GM15510 (cell line): ENCODE results near the gene RECK.
A peak's percentile ranks its signal among the peaks of the same experiment; 100 is the strongest.

Source experiments
- POLR2A ChIP-seq: IDR thresholded peaks from 3 replicates; pipeline ENCODE4 v1.6.1; 2011; ENCODE audit warnings: borderline replicate concordance; ENCODE audit not compliant: insufficient read length; ENCODE audit errors: extremely low read depth

RECK gene, protein sequence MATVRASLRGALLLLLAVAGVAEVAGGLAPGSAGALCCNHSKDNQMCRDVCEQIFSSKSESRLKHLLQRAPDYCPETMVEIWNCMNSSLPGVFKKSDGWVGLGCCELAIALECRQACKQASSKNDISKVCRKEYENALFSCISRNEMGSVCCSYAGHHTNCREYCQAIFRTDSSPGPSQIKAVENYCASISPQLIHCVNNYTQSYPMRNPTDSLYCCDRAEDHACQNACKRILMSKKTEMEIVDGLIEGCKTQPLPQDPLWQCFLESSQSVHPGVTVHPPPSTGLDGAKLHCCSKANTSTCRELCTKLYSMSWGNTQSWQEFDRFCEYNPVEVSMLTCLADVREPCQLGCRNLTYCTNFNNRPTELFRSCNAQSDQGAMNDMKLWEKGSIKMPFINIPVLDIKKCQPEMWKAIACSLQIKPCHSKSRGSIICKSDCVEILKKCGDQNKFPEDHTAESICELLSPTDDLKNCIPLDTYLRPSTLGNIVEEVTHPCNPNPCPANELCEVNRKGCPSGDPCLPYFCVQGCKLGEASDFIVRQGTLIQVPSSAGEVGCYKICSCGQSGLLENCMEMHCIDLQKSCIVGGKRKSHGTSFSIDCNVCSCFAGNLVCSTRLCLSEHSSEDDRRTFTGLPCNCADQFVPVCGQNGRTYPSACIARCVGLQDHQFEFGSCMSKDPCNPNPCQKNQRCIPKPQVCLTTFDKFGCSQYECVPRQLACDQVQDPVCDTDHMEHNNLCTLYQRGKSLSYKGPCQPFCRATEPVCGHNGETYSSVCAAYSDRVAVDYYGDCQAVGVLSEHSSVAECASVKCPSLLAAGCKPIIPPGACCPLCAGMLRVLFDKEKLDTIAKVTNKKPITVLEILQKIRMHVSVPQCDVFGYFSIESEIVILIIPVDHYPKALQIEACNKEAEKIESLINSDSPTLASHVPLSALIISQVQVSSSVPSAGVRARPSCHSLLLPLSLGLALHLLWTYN

DNA sequence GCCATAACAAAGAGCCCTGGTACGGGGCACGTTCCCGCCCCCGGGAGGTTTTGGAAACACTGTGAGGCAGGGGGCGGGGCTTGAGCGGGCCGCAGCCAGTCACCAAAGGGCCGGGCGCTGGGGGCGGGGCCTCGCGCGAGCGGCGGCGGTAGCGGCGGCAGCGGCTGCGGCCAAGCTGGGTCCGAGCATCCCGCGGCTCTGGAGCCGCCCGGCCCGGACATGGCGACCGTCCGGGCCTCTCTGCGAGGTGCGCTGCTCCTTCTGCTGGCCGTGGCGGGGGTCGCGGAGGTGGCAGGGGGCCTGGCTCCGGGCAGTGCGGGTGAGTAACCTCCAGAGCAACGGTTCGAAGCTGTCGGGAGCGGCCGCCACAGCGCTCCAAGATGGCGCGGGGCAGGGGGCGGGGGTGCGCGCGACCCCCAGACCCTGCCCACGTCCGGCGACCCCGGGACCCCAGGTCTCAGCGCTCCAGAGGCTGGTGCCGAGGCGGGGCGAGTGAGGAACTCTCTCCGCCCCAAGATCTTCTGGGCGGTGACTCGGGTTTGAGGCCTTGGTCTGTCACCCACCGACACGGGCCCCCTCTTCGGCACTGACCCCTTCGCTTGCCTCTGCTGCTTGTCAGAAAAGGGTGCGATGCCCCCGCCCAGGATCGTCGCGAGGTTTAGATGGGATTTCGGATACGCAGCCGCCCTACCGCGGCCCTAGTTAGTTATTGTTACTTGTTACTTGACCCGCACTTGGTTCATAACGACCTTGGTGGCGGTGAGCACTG is at the start of gene RECK:
RECK (plus strand) TSS at position 134 of the 769 bp plus-strand sequence; CDS start at position 220, 86 bp downstream.
- peak; percentile 68 for TF ChIP-seq POLR2A

- TF ChIP-seq POLR2A = no peak
Observed at GRCh38 chr9:35990155-35990554, 46.6 kb upstream of the RECK start.

- no peak for TF ChIP-seq POLR2A
Observed at GRCh38 chr9:35993976-35994720, 42.6 kb upstream of the RECK start.

DNA sequence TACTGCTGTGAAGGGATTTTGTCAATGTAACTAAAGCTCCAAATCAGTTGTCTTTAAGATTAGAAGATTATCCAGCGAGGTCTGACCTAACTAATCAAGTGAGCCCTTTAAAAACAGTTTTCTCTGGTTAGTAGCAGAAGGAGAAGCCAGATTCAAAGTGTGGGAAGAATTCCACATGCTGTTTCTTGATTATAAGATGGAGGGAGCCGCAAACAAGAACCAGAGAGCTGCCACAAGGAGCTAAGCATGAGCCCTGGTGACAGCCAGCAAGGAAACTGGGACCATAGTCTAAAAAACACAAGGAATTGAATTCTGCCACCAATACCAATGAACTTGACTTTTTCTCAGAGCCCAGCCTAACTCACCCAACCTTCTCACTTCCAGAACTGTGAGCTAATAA is 41.8 kb upstream of the RECK start:
- TF ChIP-seq POLR2A = no peak

- TF ChIP-seq POLR2A = no peak
Observed at GRCh38 chr9:35996358-35996970, 40.2 kb upstream of the RECK start.

GRCh38 chr9:35998333-35998732 is 38.4 kb upstream of the RECK start:
- no peak for TF ChIP-seq POLR2A

DNA sequence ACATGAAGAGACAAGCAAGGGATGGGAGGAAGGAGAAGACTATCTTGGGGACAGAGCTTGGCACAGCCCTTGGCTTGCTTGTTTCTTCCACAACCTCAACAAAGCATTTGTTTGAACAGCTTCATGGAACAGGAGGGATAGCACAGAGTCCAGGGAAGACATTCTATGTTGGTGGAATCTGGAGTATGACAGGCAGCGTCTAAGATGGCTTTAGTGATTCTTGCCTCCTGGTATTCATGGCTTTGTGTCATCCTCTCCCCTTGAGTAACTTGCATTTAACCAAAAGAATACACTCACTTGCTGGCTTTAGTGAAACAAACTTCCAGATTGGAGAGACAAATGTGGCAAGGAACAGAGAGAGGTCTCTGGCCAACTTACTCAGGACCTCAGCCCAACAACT is 30.8 kb upstream of the RECK start:
- TF ChIP-seq POLR2A = no peak

- no peak for TF ChIP-seq POLR2A
Observed at GRCh38 chr9:36006549-36007315, 30.0 kb upstream of the RECK start.

- no peak for TF ChIP-seq POLR2A
Observed at GRCh38 chr9:36007316-36007708, 29.4 kb upstream of the RECK start.

DNA sequence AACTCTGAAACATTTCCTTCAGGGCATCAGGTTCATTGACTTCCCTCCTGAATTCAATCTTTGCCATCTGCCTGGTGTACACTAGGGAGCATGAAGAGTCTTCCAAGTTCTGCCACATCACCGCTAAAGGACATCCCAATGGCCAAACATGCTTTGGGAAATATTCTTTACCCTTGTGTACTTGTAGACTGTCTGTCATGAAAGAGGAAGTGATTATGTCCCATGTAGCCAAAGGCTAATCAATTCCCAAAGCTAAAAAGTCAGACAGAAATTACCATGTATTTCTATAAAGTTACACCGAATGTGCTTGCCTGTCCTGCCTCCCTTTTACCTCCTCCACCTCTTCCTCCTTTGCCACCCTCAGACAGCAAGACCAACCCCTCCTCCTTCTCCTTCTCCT is 28.9 kb upstream of the RECK start:
- no peak for TF ChIP-seq POLR2A

DNA sequence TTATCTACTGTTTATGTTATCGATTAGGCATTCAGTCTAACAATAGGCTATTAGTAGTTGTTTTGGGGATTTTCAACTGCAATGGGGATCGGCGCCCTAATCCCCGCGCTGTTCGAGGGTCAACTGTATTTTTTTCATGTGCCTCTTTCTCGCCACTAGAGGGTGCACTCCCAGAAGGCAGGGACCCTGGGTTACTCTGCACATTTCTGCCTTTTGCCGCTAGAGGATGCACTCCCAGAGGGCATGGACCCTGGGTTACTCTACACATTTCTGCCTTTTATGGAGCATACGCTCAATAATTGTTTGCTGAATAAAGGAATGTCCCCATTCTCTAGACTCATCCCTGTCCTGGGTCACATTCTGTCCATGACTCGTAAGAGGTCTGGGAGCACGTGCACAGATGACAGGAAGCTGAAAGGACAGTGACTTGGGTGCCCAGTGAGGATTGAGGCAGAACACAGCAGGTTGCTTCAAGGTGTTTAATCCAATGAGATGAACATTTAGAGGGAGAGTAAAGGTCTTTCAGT is 27.9 kb upstream of the RECK start:
- no peak for TF ChIP-seq POLR2A

GRCh38 chr9:36011379-36011778 is 25.3 kb upstream of the RECK start:
- no peak for TF ChIP-seq POLR2A

DNA sequence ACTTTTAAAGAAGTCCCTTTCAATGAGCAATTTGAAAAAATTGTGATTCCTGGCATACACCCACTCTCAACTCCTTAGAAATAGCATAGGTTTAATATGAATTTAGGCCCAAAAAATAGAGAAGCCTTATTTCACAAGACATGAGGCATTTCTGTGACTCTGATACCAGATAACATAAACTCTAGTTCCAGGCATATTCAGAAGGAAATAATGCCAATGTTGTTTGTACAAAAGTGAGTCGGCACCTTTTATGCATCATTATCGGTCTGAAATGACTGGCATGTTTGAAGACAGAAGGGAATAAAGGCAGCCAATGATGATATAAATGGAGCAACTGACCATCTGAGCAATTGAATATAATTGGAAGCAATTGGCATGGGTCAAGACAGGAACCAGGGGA is 19.4 kb upstream of the RECK start:
- TF ChIP-seq POLR2A = no peak
